GM18951 (cell line): ENCODE results near the gene A3GALT2.

Source experiments
- POLR2A ChIP-seq: IDR thresholded peaks from 4 replicates; pipeline ENCODE4 v1.6.1; 2011; ENCODE audit warnings: mild to moderate bottlenecking; ENCODE audit not compliant: insufficient read length, insufficient read depth; ENCODE audit errors: extremely low read depth
- in situ Hi-C: fragments of 300-500 bp; cut with MboI; formaldehyde crosslinking; loops from one replicate; pipeline ENCODE4 v1.12.0; 2022; ENCODE audit warnings: low sequenced_read_pairs, mixed read lengths, inconsistent platforms; ENCODE audit not compliant: unreplicated experiment

Gene A3GALT2

DNA sequence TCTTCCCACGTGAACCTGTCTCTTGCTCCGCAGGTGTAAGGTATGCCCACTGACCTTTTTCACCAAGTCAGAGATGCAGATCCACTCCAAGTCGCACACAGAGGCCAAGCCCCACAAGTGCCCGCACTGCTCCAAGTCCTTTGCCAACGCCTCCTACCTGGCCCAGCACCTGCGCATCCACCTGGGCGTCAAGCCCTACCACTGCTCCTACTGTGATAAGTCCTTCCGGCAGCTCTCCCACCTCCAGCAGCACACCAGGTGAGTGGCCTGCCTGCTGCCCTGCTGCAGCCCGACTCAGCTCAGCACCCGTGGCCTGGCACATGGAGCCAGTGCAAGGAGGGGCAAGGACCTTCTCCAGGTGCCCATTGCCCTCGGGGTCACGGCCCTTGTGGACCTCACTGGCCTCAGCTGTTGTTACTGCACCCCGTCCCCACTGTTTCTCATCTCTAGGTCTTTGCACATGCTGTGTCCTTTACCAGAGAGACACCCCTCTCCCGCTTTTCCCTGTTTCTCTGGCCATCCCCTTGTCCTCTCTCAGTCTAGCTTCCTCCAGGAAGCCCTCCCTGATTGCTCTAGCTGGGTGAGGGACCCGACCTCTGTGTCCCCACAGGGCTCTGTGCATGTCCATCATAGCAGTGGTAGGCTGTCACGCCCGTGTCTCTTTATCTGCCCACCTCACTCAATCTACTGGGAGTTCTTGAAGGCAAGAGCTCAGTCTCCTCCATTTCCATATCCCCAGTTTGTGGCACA, 39.2 kb downstream of the A3GALT2 start:
- TF ChIP-seq POLR2A = no peak
- in situ Hi-C loops = no loop called here

DNA sequence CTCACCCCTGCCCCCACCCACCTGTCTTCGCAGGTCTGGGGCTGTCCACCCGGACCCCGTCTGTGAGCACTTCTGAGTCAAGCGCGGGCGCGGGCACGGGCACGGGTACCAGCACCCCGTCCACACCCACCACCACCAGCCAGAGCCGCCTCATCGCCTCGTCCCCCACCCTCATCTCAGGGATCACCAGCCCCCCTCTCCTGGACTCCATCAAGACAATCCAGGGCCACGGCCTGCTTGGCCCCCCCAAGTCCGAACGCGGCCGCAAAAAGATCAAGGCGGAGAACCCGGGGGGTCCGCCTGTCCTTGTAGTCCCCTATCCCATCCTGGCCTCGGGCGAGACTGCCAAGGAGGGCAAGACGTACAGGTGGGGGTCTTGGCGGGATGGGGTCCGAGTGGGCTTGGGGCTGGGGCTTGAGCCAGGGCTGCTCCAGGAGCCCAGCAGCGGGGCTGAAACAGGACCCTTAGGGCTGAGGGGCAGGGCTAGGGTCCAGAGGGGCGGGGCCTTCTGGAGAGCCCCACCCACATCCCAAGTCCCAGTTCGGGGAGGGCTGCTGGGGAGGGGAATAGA, 40.7 kb downstream of the A3GALT2 start:
- in situ Hi-C loops = no loop called here
- TF ChIP-seq POLR2A = no peak

DNA sequence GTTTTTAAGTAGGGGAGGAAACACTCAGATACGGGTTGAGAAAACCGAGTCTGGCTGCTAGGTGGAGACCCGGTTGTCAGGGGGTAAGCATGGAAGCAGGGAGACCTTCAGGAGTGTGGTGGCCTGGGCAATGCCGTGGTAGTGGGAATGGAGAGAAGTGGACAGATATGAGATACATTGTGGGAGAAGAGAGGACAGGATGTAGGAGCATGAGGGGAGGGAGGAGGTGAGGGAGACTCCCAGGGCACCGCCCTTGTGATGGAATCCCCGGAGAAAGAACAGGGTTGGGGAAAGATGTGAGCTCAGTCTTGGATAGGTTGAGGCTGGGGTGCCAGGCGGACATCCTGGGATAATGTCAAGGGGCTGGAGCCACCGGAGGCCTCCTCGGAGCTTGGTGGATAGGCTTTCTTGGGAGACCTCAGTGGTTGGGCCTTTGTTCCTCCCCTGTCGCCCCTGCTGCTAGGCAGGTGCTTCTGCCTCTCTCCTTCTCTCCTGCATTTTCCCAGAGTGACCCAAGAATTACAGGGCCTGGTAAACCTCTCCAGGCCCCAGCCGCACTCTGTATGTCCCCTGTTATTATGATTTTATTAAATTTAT, 43.3 kb downstream of the A3GALT2 start:
- in situ Hi-C loops = no loop called here

DNA sequence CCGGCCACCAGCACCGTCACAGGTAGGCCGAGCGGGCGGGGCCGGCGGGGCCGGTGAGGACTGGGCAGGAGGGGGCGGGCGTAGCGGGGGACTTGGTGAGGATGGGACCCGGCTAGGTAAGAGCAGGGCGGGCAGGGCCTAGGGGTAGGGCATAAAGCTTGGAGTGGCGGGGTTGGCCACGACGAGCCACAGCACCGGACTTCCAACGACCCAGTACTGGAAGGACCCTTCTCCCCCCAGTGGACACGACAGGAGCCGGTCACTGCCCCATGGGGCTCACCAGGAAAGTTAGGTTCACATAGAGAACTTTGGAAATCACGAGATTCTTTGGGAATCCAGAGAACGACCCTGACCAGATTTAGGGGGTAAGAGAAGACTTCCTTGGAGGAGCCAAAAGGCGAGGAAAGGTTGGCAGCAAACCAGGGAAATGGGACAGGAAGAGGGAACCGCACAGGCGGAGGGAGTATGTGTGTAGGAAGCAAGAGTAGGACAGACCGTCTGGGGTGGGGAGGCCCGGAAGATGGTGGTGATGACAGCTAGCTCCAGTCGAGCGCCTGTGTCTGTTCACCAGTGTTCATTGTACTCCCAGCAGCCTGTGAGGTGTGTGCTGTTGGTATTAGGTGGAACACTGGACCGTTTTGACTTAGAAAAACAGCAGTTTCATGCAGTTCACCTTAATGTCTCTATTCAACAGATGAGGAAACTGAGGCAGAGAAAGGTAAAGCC, 44.2 kb downstream of the A3GALT2 start:
- TF ChIP-seq POLR2A = no peak
- in situ Hi-C loops = no loop called here

More for the DNA sequence above, 43.3 kb downstream of the A3GALT2 start:
- TF ChIP-seq POLR2A = no peak

DNA sequence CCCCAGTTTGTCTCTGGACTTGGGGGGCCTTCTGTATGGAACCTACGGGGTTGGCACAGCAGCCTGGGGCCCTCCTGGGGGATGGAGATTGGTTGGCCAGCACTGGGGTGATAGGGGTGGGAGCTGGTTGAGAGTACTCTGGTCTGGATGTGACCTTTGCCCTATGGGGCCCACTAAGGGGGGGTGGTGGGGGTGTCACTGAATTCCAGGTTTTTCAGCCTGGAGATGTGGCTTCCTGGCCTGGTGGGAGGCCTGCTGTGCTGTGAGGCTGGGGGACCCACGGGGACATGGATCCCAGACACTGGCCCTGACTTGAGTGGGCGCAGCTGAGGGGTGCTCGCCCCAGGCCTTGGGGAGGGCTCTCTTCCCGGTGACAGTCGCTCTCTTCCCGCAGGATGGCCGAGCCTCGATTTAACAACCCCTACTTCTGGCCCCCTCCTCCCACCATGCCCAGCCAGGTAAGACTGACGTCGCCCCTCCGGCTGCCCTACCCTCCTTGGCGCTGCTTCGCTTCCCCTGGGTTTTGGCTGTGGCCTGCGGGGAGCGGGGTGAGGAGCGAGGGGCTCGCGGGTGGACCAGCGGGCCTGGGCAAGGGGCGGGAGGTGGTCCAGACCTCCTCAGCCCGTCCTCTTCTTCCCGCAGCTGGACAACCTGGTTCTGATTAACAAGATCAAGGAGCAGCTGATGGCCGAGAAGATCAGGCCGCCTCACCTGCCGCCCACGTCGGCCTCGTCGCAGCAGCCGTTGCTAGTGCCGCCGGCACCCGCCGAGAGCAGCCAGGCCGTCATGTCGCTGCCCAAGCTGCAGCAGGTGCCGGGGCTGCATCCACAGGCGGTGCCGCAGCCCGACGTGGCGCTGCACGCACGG, 45.0 kb downstream of the A3GALT2 start:
- TF ChIP-seq POLR2A = no peak
- in situ Hi-C loops = no loop called here

DNA sequence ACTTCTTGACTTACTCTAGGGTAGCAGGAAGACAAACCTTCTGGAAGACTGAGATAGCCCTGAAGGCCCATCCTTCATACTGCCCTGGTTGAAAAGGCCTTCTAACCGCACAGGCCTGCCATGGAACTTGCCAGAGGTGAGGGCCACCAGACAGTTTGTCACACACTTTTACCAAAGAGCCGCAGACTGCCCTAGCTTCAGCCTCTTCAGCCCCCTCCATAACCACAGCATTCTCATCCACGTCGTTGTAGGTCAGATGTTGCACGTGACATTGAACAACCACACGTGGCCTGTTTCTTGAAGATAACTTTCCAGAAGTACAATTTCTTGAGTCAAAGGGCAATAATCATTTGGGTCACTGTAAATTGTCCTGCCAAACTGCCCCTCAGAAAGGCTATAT, 45.7 kb downstream of the A3GALT2 start:
- in situ Hi-C loops = no loop called here
- TF ChIP-seq POLR2A = no peak

DNA sequence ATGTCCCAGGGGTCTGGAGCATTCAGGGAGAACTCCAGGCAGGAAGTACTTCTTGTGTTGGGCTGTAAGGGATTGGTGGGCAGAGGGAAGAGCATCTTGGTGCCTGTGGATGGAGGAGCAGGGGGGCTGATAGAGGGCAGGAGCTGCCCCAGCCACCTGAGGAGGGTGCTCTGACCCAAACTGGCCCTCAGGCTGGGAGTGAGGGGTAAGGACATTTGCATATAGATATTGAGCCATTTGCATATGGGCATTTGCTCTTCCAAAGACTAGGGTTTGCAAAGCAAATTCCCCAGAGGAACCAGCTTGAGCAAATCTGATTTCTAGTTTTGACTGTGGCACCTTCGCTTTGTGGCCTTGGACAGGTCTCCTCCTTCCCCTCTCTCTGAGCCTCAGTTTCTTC, 46.5 kb downstream of the A3GALT2 start:
- in situ Hi-C loops = no loop called here

DNA sequence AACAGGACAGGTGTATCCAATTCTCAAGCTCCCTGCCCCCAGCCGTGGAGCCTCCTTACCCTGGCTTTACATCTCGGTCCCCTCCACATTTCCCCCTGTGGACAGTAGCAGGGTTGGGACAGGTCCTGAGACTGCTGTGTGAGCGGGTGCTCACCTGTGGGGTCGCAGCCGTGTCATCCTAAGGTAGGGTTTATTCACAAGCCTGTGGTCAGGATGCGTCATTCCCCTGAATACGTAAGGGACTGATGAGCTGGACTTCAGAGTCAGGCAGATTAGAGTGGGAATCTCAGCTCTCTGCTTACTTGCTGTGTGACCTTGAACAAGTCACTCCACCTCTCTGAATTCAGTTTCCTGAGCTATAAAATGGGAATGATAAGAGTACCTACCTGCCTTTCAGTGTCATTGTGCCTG, 46.9 kb downstream of the A3GALT2 start:
- in situ Hi-C loops = no loop called here

More for the DNA sequence above, 46.5 kb downstream of the A3GALT2 start:
- TF ChIP-seq POLR2A = no peak

DNA sequence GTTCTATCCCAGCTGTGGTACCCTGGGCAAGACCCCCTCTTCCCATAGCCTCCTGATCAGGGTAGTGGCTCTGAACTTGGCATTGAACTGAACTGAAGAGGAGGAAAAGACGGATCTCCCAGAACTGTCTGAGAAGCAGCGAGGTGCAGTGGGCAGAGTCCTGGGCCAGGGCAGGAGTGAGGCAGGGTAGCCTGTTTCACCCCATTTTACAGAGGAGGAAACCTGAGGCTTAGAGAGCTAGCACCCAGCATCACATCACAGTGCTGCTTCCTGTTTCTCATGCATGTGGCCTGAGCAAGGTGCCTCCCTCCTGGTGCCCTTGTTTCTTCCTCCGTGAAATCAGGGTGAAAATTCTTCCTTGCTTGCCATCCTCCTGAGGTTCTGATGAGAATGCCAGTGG, 47.5 kb downstream of the A3GALT2 start:
- no peak for TF ChIP-seq POLR2A

More for the DNA sequence above, 46.9 kb downstream of the A3GALT2 start:
- no peak for TF ChIP-seq POLR2A

DNA sequence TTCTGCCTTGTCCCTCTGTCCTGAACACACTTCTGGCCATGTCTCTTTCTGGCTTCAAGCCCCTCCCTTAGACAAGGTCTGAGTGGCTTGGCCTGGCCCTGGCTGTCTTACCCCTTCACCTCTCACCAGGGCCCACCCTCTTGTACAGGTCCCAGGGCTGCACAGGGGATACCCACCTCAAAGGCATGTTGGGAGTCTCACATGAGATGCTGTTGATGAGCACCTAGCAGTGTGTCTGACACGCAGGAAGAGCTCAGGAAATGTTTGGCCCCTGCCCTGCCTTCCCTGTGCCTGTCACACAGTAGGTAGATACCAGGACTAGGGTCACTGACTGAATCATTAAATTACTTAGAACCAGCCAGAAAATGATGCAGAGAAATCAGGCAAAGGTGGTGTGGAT, 48.0 kb downstream of the A3GALT2 start:
- in situ Hi-C loops = no loop called here
- TF ChIP-seq POLR2A = no peak

More for the DNA sequence above, 47.5 kb downstream of the A3GALT2 start:
- in situ Hi-C loops = no loop called here

DNA sequence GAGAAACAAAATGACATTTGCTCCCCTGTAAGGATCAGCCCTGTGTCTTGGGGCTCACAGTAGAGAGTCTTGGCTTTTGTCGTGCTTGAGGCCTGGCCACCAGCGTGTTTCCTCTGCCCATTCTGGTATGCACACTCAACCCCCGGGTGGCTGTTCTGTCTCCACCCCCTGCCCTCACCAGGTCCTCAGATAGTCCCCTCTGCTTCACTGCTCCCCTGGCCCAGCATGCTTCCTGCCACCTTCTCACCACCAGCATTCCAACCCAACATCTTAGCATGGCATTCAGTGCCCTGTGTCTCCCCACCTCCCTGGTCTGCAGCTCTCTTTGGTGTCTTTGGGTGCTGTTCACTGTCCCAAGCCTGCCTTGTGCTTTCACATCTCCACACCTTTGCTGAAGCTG, 48.4 kb downstream of the A3GALT2 start:
- TF ChIP-seq POLR2A = no peak
- in situ Hi-C loops = no loop called here

DNA sequence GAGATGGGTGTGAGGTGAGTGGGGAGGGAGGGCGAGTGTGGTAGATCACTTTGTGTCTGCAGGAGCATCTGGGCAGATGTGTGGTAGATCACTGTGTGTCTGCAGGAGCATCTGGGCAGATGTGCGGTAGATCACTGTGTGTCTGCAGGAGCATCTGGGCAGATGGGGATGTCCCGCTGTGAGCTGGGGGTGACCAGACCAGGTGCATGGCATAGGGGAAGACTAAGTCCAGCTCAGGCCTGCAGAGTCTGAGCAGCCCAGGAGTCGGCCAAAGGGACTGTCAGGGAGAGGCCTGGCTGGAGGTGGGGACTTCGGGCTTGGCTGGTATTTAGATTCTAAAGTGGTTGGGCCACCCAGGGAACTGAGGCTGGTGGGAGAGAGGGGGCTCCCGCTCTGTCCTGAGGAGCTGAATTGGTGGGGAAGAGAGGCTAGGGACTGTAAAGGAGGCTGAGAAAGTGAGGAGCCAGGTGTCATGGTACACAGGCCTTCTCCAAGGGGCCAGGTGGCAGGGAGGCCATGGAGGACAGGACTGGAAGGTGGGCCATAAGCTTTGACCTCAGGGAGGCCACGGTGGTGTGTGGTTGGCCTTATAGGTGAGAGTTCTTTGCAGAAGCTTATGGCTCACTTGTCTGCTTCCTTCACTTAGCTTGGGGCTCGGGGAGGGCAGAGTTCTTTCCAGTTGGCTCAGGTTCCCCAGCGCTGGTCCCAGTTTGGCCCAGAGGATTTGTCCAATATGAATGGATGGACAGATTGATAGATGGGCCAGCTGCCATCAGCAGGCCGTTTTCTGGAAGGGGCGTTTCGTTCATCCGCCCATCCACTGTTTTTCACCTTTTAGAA, 49.0 kb downstream of the A3GALT2 start:
- in situ Hi-C loops = no loop called here

More for the DNA sequence above, 49.0 kb downstream of the A3GALT2 start:
- TF ChIP-seq POLR2A = no peak
